Mesenchymal stem cell (in vitro differentiated cells and primary cell): ENCODE data around the gene MVK.
A peak's percentile ranks its signal among the peaks of the same experiment; 100 is the strongest.

Source experiments
- DNase-seq: peaks from one replicate; pipeline ENCODE4 v3.0.0-alpha.2; 2013
- H2AFZ ChIP-seq: one replicate; pipeline ENCODE4 v1.6.1; 2013; ENCODE audit warnings: low read depth, mild to moderate bottlenecking, control low read depth, inconsistent platforms, low read length, moderate library complexity
- H2AK5ac ChIP-seq: 2 replicates; pipeline ENCODE4 v1.6.1; 2013; ENCODE audit warnings: low read length, moderate library complexity, mild to moderate bottlenecking, inconsistent platforms; ENCODE audit not compliant: severe bottlenecking
- H2BK120ac ChIP-seq: one replicate; pipeline ENCODE4 v1.6.1; 2013; ENCODE audit warnings: low read depth, mild to moderate bottlenecking, inconsistent platforms, low read length, moderate library complexity
- H2BK12ac ChIP-seq, 2 experiments: one replicate each; pipeline ENCODE4 v1.6.1; 2013; ENCODE audit warnings: inconsistent platforms in 2 of 2, low read length in 2 of 2, mild to moderate bottlenecking in 2 of 2, moderate library complexity in 2 of 2, control low read depth in 1 of 2
- H2BK15ac ChIP-seq: one replicate; pipeline ENCODE4 v1.6.1; 2013; ENCODE audit warnings: mild to moderate bottlenecking, low read depth, inconsistent platforms; ENCODE audit not compliant: poor library complexity, severe bottlenecking
- H2BK5ac ChIP-seq: 2 replicates; pipeline ENCODE4 v1.6.1; 2013; ENCODE audit warnings: low read depth, mild to moderate bottlenecking, low read length, control low read depth, inconsistent platforms; ENCODE audit not compliant: poor library complexity, severe bottlenecking
- H3K14ac ChIP-seq, 2 experiments: one replicate each; pipeline ENCODE4 v1.6.1; 2013; ENCODE audit warnings: inconsistent platforms in 2 of 2, low read length in 2 of 2, control low read depth in 1 of 2, mild to moderate bottlenecking in 1 of 2, moderate library complexity in 1 of 2
- H3K18ac ChIP-seq, 2 experiments: one replicate each; pipeline ENCODE4 v1.6.1; 2013; ENCODE audit warnings: inconsistent platforms in 2 of 2, low read length in 2 of 2, control low read depth in 1 of 2, low read depth in 1 of 2, mild to moderate bottlenecking in 1 of 2
- H3K23ac ChIP-seq, 2 experiments: one replicate each; pipeline ENCODE4 v1.6.1; 2013; ENCODE audit warnings: inconsistent platforms in 2 of 2, low read length in 2 of 2, mild to moderate bottlenecking in 2 of 2, moderate library complexity in 2 of 2, control low read depth in 1 of 2
- H3K27ac ChIP-seq: 2 replicates; pipeline ENCODE4 v1.5.1; 2013; ENCODE audit warnings: mild to moderate bottlenecking, moderate library complexity, low read length, control low read depth, inconsistent platforms; ENCODE audit not compliant: poor library complexity, severe bottlenecking
- H3K27me3 ChIP-seq, 2 experiments: 2 replicates each; pipeline versions ENCODE4 v1.6.1 to v1.7.0; 2013; ENCODE audit warnings: low read length in 2 of 2, mild to moderate bottlenecking in 2 of 2, moderate library complexity in 2 of 2, control low read depth in 1 of 2, inconsistent platforms in 1 of 2; ENCODE audit not compliant: control insufficient read depth in 1 of 2, insufficient read depth in 1 of 2
- H3K36me3 ChIP-seq, 2 experiments: 2 replicates each; pipeline versions ENCODE4 v1.6.1 to v1.7.0; 2013; ENCODE audit warnings: low read length in 2 of 2, control low read depth in 1 of 2, inconsistent platforms in 1 of 2, low read depth in 1 of 2, mild to moderate bottlenecking in 1 of 2; ENCODE audit not compliant: insufficient read depth in 2 of 2, control insufficient read depth in 1 of 2
- H3K4ac ChIP-seq, 2 experiments: one replicate each; pipeline ENCODE4 v1.6.1; 2013; ENCODE audit warnings: inconsistent platforms in 2 of 2, low read length in 2 of 2, mild to moderate bottlenecking in 2 of 2, moderate library complexity in 2 of 2, control low read depth in 1 of 2, low read depth in 1 of 2
- H3K4me1 ChIP-seq: 2 replicates; pipeline ENCODE4 v1.6.1; 2013; ENCODE audit warnings: low read depth, low read length, control low read depth; ENCODE audit not compliant: control insufficient read depth, insufficient read depth
- H3K4me2 ChIP-seq: 2 replicates; pipeline ENCODE4 v1.6.1; 2013; ENCODE audit warnings: low read length, mild to moderate bottlenecking, inconsistent platforms; ENCODE audit not compliant: poor library complexity, severe bottlenecking
- H3K4me3 ChIP-seq, 2 experiments: 2 replicates each; pipeline versions ENCODE4 v1.5.1 to v1.7.0; 2013; ENCODE audit warnings: low read length in 2 of 2, mild to moderate bottlenecking in 2 of 2, control low read depth in 1 of 2, low read depth in 1 of 2; ENCODE audit not compliant: insufficient read depth in 1 of 2
- H3K79me1 ChIP-seq: replicated peaks from 2 replicates; pipeline ENCODE4 v1.6.1; 2013; ENCODE audit warnings: mild to moderate bottlenecking, control low read depth, low read length, inconsistent platforms; ENCODE audit not compliant: poor library complexity, severe bottlenecking
- H3K9ac ChIP-seq: 2 replicates; pipeline ENCODE4 v1.7.0; 2013; ENCODE audit warnings: mild to moderate bottlenecking, low read length, moderate library complexity
- H3K9me3 ChIP-seq: 2 replicates; pipeline ENCODE4 v1.7.0; 2013; ENCODE audit warnings: mild to moderate bottlenecking, low read length; ENCODE audit not compliant: control insufficient read depth
- H4K8ac ChIP-seq: one replicate; pipeline ENCODE4 v1.6.1; 2013; ENCODE audit warnings: inconsistent platforms, mild to moderate bottlenecking, low read length, moderate library complexity
- H4K91ac ChIP-seq: one replicate; pipeline ENCODE4 v1.6.1; 2013; ENCODE audit warnings: mild to moderate bottlenecking, low read length, inconsistent platforms
- WGBS: methylation state at CpG from one replicate; pipeline ENCODE4 v1.1.7; 2013; ENCODE audit warnings: mixed read lengths; 5-methylcytosine and 5-hydroxymethylcytosine counted together

MVK gene

DNA sequence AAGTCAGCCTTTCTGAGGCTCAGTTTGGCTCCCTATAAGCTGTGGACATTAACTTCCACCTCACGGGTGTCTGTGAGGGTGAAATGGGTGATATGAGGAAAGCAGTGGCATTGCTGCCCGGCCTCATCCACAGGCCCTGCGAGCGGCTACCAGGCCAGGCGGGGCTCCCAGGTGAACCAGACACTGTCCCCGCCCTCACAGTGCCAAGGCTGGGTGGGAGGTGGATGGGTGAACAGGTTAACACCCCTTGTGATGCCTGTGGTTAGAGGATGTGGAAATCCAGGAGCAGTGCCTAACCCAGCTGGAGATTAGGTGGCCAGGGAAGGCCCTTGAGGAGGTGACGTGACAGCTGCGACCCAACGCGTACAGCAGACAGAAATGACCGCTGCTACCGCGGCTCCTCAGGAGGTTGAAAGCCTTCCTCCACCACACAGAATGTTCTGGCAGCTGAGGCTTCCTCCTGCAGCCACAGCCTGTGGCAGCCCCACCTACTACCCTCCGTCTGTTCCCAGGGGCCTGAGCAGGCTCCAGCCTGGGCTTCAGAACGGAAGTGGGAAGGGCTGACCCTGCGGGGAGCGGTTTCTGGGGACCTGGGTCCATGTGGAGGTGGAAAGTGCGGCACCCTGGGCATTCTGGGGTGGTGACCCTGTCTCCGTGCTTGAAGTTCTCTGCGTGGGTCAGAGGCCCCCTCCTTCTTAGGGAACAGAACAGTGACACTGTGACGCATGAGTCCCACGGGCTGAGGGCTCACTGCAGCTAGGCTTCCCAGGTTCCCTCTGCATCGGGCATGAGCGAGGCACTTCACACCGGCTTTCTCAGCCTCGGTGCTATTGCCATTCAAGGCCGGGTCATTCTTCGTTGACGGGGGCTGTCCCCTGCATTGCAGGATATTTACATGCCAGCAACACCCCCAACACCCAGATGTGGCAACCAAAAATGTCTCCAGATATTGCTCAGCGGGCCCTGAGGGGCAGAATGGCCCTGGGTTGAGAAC lies 10.0 kb upstream of the MVK start:
- no peak overlapping the region for H2BK15ac ChIP-seq
- H3K79me1 ChIP-seq, result no peaks in the 10 kb centered on the region
- peak overlapping the region; percentile 29 for H4K91ac ChIP-seq
- H3K9me3 ChIP-seq, result no peaks in the 10 kb centered on the region
- no peak overlapping the region for H2BK5ac ChIP-seq
- H3K14ac ChIP-seq, result no peak overlapping the region
- H2BK120ac ChIP-seq, result no peak overlapping the region
- no peak overlapping the region for H3K18ac ChIP-seq
- peaks cover 46 to 53% of the 10 kb centered on the region in 2 experiments for H3K36me3 ChIP-seq
- H2AK5ac ChIP-seq, result no peak overlapping the region
- peaks cover 3% of the 10 kb centered on the region for H3K4me1 ChIP-seq
- H3K4ac ChIP-seq, result no peak overlapping the region
- no peak overlapping the region for H2BK12ac ChIP-seq
- H3K4me3 ChIP-seq, result no peak overlapping the region
- no peak overlapping the region for H3K4me2 ChIP-seq
- no peak overlapping the region for H3K9ac ChIP-seq
- H3K27ac ChIP-seq, result no peak overlapping the region
- H2AFZ ChIP-seq, result no peak overlapping the region
- no peak overlapping the region for H4K8ac ChIP-seq
- H3K27me3 ChIP-seq, result no peaks in the 10 kb centered on the region
- H3K23ac ChIP-seq, result no peak overlapping the region
- WGBS, result 96% methylated on average over 30 of the region's 30 CpGs
- DNase-seq, result no peak

DNA sequence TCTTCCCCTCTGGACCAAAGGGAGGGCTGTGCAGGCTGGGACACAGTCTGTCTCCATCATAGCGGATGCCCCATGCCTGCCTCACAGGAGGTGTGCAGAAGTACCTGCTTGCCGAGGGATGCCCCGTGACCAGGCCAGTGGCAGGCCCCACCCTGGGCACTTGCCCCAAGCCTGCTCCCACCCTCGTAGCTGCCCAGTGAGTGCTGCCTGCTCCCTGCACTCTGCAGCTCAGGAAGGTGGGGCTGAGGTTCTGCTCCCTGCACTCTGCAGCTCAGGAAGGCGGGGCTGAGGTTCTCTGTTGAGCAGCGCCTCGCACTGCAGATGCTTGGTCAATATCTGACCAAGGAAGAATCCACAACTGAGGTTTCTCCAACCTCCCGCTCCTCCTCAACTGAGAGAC lies 7.2 kb upstream of the MVK start:
- H2BK12ac ChIP-seq, result no peak overlapping the region
- no peak overlapping the region for H2AK5ac ChIP-seq
- no peak overlapping the region for H3K4me3 ChIP-seq
- no peak overlapping the region for H3K23ac ChIP-seq
- no peak overlapping the region for H4K91ac ChIP-seq
- peaks cover 5% of the 10 kb centered on the region for H3K79me1 ChIP-seq
- H4K8ac ChIP-seq, result no peak overlapping the region
- WGBS, result 96% methylated on average over 8 of the region's 8 CpGs
- H3K14ac ChIP-seq, result no peak overlapping the region
- H3K4me1 ChIP-seq, result no peaks in the 10 kb centered on the region
- H3K4me2 ChIP-seq, result no peak overlapping the region
- H2BK120ac ChIP-seq, result no peak overlapping the region
- H3K18ac ChIP-seq, result no peak overlapping the region
- no peak overlapping the region for H3K9ac ChIP-seq
- H3K4ac ChIP-seq, result no peak overlapping the region
- H2BK15ac ChIP-seq, result no peak overlapping the region
- no peaks in the 10 kb centered on the region for H3K27me3 ChIP-seq
- no peak overlapping the region for H3K27ac ChIP-seq
- H2BK5ac ChIP-seq, result no peak overlapping the region
- peaks cover 51 to 64% of the 10 kb centered on the region in 2 experiments for H3K36me3 ChIP-seq
- no peak overlapping the region for H2AFZ ChIP-seq
- DNase-seq, result no peak
- no peaks in the 10 kb centered on the region for H3K9me3 ChIP-seq

DNA sequence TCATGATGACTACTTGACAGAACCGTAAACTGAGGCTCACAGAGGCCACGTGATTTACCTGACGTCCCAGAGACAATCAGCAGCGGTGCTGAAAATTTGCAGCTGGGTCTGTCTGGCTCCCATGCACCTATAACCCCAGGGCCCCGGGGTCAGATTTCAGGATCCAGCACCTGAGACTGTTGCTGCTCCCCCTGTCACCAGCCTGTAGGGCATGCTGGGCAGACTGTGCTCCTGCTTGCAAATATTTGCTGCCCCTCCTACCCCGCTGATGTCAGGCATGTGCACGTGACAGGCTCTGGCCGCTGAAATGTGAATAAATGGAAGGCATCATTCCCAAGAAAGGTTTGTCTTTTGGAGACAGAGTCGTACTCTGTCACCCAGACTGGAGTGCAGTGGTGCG lies 6.3 kb upstream of the MVK start:
- no peak overlapping the region for H3K27ac ChIP-seq
- H3K18ac ChIP-seq, result no peak overlapping the region
- H3K14ac ChIP-seq, result no peak overlapping the region
- no peak overlapping the region for H4K8ac ChIP-seq
- no peak overlapping the region for H2BK12ac ChIP-seq
- no peak overlapping the region for H2BK15ac ChIP-seq
- H3K36me3 ChIP-seq, result peaks cover 45 to 62% of the 10 kb centered on the region in 2 experiments
- H3K4ac ChIP-seq, result no peak overlapping the region
- H3K9me3 ChIP-seq, result no peaks in the 10 kb centered on the region
- H3K4me1 ChIP-seq, result peaks cover under 1% of the 10 kb centered on the region
- H3K23ac ChIP-seq, result no peak overlapping the region
- WGBS, result 96% methylated on average over 10 of the region's 10 CpGs
- no peak overlapping the region for H3K9ac ChIP-seq
- no peak overlapping the region for H2AK5ac ChIP-seq
- peaks cover 11% of the 10 kb centered on the region for H3K79me1 ChIP-seq
- no peak overlapping the region for H2BK5ac ChIP-seq
- no peak overlapping the region for H3K4me2 ChIP-seq
- H4K91ac ChIP-seq, result no peak overlapping the region
- no peak overlapping the region for H2BK120ac ChIP-seq
- H2AFZ ChIP-seq, result no peak overlapping the region
- H3K27me3 ChIP-seq, result no peaks in the 10 kb centered on the region
- no peak overlapping the region for H3K4me3 ChIP-seq
- DNase-seq, result no peak

DNA sequence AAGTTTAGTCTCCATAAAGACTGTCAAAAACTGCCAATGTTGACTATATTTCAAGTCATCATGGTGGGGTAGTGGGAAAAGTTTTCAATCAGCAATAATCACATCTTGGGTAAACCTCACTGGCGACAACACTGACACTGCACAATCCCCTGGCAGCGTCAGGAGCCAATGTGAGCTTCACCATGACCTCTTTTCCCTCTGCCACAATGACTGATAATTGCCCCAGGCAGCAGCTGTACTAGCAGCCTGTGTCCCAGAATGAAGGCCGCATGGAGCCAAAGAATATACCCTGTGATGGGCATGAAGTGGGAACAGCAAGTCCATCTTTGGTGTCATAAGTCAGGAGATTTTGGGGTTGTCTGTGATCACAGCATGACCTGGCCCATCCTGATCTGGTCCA lies 5.6 kb upstream of the MVK start:
- WGBS, result 98% methylated on average over 3 of the region's 3 CpGs
- peaks cover 39 to 56% of the 10 kb centered on the region in 2 experiments for H3K36me3 ChIP-seq

More for the DNA sequence above, 5.6 kb upstream of the MVK start:
- Histone ChIP-seq H2BK120ac (no peak overlapping the region), H3K27ac (no peak overlapping the region), H3K9me3 (no peaks in the 10 kb centered on the region), H3K9ac (no peak overlapping the region), H2BK15ac (no peak overlapping the region), H3K23ac (no peak overlapping the region), H3K18ac (no peak overlapping the region), H3K4me1 (peaks cover 3% of the 10 kb centered on the region), H2BK5ac (no peak overlapping the region), H3K4me3 (no peak overlapping the region), H3K4ac (no peak overlapping the region), H4K91ac (no peak overlapping the region), H2AK5ac (no peak overlapping the region), H2BK12ac (no peak overlapping the region), H4K8ac (no peak overlapping the region), H3K79me1 (peaks cover 13% of the 10 kb centered on the region), H2AFZ (no peak overlapping the region), H3K4me2 (no peak overlapping the region), H3K14ac (no peak overlapping the region), H3K27me3 (no peaks in the 10 kb centered on the region)
- no peak for DNase-seq
